ENCODE data around the gene CDHR2. TPM values are rescaled to one million over a fixed set of nuclear protein-coding genes. Genes with fewer than 3 reads are reported as not detected.

The CDHR2 gene
- total and polyA plus RNA-seq, 5 donors: 0.40 to 0.92 (median 0.47) TPM; not detected in 2

DNA sequence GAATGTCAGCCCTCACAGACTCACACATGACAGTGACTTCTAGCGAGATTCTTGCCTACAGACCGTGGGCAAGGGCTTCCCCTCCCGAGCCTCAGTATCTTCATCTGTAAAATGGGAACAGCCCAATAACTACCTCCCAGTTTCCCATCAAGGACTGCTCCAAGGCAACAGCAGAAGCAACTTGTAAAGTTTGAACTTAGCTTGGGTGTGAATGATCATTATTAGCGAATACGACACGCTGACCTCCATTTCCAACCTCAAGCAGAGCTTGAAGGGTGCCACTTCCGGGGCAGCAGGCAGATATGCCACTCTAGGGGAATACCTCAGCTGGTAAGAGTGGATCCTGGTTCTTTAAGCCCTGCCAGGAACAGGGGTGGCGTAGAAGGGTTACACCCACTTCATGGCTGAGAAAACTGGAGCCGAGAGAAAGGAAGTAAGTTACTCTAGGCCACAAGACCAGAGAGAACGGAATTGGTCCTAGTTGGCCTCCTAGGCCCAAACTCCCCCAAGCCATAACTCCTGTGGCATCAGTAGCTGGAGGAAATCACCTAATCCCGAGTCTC is 14.0 kb upstream of the CDHR2 start:
- 45% methylated on average over 11 of the region's 11 CpGs for WGBS
- ATAC-seq: no peak
- Histone ChIP-seq H3K4me3 (ENCODE audit: low read length) (peak overlapping the region; percentile 97), H3K4me1 (ENCODE audit: control insufficient read depth, insufficient read depth, low read length) (peaks cover 20% of the 10 kb centered on the region), H3K27me3 (ENCODE audit: control insufficient read depth, insufficient read depth) (no peaks in the 10 kb centered on the region), H3K9me3 (ENCODE audit: control insufficient read depth, low read length) (no peaks in the 10 kb centered on the region), H3K27ac (ENCODE audit: low read length) (peak overlapping the region; percentile 22)
- intact Hi-C loops (cut with DNase I): loop anchor here in 2 of 4 donors (10.0 kb wide), 2 partner anchors 90 to 120 kb away; partner anchors contain the start of genes FAF2 (in 2 of the 2) and CLTB (in 1 of the 2)
- DNase-seq: no peak

DNA sequence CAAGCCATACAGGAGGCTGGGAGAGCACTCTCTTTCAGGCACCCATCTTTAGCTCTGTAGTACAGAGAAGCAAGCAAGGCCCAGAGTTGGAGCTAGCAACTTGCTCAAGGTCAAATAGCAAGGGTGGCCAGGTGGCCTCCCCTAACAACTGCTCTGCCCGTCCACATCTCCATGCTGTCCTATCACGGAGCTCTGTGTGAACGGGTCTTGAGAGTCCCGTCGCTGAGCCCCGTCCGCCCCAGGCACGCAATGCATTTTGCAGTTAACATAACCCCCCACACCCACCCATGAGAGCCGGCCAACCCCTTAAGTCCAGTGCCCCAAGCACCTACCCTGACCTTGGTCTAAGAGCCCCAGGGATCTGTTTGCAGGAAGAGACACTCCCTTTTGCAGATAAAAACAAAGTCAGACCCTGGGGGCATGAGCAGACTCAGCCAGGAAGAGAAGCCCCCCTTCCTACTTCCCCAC is 13.4 kb upstream of the CDHR2 start:
- no peaks in the 10 kb centered on the region for H3K9me3 ChIP-seq (ENCODE audit: control insufficient read depth, low read length)
- peak overlapping the region; percentile 44 for H3K27ac ChIP-seq (ENCODE audit: low read length)
- intact Hi-C loops (cut with DNase I): loop anchor here in 2 of 4 donors (10.0 kb wide), 2 partner anchors 91 to 121 kb away; partner anchors contain the start of genes FAF2 (in 2 of the 2) and CLTB (in 1 of the 2)
- WGBS: 3% methylated on average over 9 of the region's 9 CpGs
- ATAC-seq: no peak
- H3K27me3 ChIP-seq (ENCODE audit: control insufficient read depth, insufficient read depth): no peaks in the 10 kb centered on the region
- peaks cover 20% of the 10 kb centered on the region for H3K4me1 ChIP-seq (ENCODE audit: control insufficient read depth, insufficient read depth, low read length)
- H3K4me3 ChIP-seq (ENCODE audit: low read length): peak overlapping the region; percentile 97
- peak in 1 of 3 donors; percentile 47 for DNase-seq

DNA sequence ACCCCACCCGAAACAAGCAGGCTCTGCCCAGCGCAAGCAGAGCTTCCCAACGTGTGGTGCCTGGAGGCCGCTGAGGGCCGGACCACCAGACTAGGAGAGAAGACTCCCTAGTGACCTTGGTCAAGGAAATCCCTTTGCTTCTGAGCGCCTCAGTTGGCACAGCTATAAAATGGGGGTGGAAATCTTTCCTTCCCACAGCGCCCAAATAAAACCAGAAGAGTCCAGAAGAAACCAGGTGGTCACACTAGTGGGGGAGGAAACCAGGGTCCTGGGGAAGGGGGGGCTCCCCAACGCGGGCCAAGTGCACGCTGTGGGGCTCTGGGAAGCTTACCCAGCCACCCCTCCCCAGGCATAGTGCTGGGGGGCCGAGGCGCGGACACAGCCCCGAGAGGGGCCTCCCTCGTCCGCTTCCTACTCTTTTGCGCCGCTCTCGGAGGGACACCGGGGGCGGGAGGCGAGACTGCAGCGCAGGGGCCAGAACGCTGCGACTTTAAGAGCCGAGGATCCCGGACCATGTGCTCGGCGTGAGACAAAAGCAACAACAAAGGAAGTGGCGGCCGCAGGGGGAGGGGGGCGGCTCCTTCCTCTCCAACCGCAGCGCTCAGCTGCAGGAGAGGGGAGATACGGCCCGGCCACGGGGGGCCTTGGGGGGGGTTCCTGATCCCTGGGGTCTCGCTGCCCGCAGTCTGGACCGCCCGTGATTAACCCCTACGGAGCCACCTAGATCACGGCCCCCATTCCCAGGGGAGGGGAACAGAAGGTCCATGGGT is 12.8 kb upstream of the CDHR2 start:
- ATAC-seq (peak; percentile 49 to 68), DNase-seq (peak; percentile 84 to 92 (median 92))
- H3K27me3 ChIP-seq (ENCODE audit: control insufficient read depth, insufficient read depth): no peaks in the 10 kb centered on the region
- H3K27ac ChIP-seq (ENCODE audit: low read length): peak overlapping the region; percentile 91
- intact Hi-C loops (cut with DNase I): loop anchor here in 2 of 4 donors (10.0 kb wide), 2 partner anchors 92 to 122 kb away; partner anchors contain the start of genes FAF2 (in 2 of the 2) and CLTB (in 1 of the 2)
- peaks cover 20% of the 10 kb centered on the region for H3K4me1 ChIP-seq (ENCODE audit: control insufficient read depth, insufficient read depth, low read length)
- peak overlapping the region; percentile 97 for H3K4me3 ChIP-seq (ENCODE audit: low read length)
- WGBS: under 1% methylated on average over 43 of the region's 43 CpGs
- H3K9me3 ChIP-seq (ENCODE audit: control insufficient read depth, low read length): no peaks in the 10 kb centered on the region

DNA sequence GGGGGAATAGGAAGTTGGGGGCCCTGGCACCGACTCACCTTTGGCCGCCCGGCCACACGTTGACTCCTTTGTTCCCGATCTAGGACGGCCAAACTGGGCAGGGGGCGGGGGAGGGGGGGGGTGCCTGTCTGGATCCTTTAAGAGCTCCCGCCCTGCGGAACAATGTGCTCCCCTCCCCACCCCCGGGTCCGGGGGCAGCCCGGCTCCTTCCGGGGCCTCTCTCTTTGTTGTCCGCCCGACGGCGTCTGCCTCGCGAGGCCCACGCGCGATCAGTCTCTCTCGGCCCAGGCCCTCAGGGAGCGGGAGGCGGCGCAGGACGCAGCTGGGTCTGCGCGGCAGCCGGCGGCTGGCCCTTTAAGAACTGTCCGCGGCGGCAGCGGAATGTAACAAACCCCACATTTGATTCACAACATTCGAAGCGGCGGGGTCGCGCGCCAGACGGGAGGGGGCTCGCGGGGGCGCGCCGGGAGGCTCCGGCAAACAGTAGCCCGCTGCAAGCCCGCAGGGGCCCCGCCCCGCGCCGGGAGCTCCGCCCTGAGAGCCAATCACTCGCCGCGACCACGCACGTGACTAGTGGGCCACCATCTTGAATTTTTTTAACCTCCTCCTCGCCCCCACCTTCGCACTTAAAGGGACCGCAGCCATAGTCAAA is 12.1 kb upstream of the CDHR2 start, which contains the start of gene RNF44:
Gene RNF44 (minus strand): TSS at position 501 of the 652 bp plus-strand sequence. CDS start 4,930 bp downstream, outside the sequence.
- H3K9me3 ChIP-seq (ENCODE audit: control insufficient read depth, low read length): no peaks in the 10 kb centered on the region
- H3K4me1 ChIP-seq (ENCODE audit: control insufficient read depth, insufficient read depth, low read length): peaks cover 20% of the 10 kb centered on the region
- under 1% methylated on average over 63 of the region's 63 CpGs for WGBS
- peak within 1 kb of the TSS; percentile 97 for H3K27ac ChIP-seq (ENCODE audit: low read length)
- H3K27me3 ChIP-seq (ENCODE audit: control insufficient read depth, insufficient read depth): no peaks in the 10 kb centered on the region
- DNase-seq (peak; percentile 98 to 99 (median 99)), ATAC-seq (peak; percentile 90 to 92)
- H3K4me3 ChIP-seq (ENCODE audit: low read length): peak within 1 kb of the TSS; percentile 97
- intact Hi-C loops (cut with DNase I): loop anchor here in 2 of 4 donors (10.0 kb wide), 2 partner anchors 92 to 122 kb away; partner anchors contain the start of genes FAF2 (in 2 of the 2) and CLTB (in 1 of the 2)

DNA sequence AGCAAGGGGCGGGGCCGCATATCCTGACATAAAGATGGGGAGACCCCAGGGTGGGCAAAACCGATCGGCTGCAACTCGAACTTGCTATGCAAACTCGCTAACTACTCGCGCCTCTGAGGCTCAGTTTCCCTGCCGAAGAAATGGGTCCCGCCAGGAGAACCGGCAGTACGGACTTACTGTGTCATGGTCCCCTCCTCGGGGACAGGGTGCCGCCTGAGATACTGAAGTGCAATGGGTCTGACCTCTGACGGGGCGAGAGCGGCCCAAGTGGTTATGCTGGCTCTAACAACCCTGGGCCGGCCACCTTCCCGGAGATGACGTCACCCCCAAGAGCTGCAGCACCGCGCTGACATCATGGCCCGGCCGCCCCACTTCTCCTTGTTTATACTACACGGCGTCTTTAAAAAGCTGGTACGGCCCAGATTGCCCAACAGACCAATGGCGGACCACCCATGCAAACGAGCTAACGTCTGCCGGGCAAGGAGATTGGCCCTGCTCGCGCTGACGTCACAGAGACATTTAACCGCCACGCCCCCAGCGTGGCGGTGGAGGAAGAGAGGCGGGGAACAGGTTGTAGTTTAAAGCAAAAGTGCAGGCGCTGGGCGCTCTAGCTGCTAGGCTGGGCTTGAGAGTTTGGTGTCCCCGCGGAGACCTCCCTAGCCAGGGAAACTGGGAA is 11.4 kb upstream of the CDHR2 start:
- DNase-seq (peak; percentile 99), ATAC-seq (peak; percentile 92)
- H3K27ac ChIP-seq (ENCODE audit: low read length): peak overlapping the region; percentile 97
- no peaks in the 10 kb centered on the region for H3K27me3 ChIP-seq (ENCODE audit: control insufficient read depth, insufficient read depth)
- peaks cover 20% of the 10 kb centered on the region for H3K4me1 ChIP-seq (ENCODE audit: control insufficient read depth, insufficient read depth, low read length)
- H3K4me3 ChIP-seq (ENCODE audit: low read length): peak overlapping the region; percentile 97
- intact Hi-C loops (cut with DNase I): loop anchor here in 2 of 4 donors (10.0 kb wide), 2 partner anchors 93 to 123 kb away; partner anchors contain the start of genes FAF2 (in 2 of the 2) and CLTB (in 1 of the 2)
- H3K9me3 ChIP-seq (ENCODE audit: control insufficient read depth, low read length): no peaks in the 10 kb centered on the region
- WGBS: under 1% methylated on average over 43 of the region's 43 CpGs

DNA sequence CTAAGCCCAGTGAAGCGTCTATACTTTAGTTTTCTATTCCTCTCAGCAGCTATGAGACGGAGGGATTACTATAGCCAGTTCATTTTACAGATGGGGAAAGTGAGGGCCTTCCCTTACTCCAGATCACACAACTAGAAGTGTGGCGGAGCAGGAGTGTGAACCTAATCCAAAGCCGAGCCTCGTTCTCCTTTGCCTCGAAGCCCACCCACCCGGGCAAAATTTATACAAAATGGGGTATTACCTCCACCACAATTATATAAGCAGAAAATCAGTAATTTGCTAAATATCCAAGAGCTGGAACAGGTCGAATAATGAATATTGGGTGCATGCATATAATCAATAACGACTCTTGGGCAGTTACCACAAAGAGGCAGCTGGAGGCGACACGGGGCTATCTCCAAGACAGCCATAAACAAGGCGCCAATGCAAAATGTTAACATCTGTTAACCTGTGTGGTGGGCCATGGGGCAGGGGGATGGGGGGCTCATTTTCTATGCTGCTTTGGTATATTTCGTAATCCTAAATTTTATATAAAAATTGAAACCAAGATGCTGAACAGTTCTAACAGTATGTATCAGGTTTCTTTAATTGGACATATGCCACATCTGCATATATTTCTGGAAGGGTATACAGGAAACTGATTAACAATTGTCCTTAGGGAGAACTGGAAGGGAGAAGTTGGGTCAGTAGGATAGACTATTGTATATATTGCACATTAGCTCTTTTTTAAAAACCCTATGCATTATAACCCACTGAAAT is 10.7 kb upstream of the CDHR2 start:
- Histone ChIP-seq H3K9me3 (ENCODE audit: control insufficient read depth, low read length) (no peaks in the 10 kb centered on the region), H3K4me1 (ENCODE audit: control insufficient read depth, insufficient read depth, low read length) (peaks cover 18% of the 10 kb centered on the region), H3K4me3 (ENCODE audit: low read length) (peak overlapping the region; percentile 28), H3K27me3 (ENCODE audit: control insufficient read depth, insufficient read depth) (no peaks in the 10 kb centered on the region), H3K27ac (ENCODE audit: low read length) (peak overlapping the region; percentile 75)
- intact Hi-C loops (cut with DNase I): loop anchor here in 2 of 4 donors (10.0 kb wide), 2 partner anchors 94 to 124 kb away; partner anchors contain the start of genes FAF2 (in 2 of the 2) and CLTB (in 1 of the 2)
- DNase-seq (no peak), ATAC-seq (no peak)
- 26% methylated on average over 13 of the region's 13 CpGs for WGBS

DNA sequence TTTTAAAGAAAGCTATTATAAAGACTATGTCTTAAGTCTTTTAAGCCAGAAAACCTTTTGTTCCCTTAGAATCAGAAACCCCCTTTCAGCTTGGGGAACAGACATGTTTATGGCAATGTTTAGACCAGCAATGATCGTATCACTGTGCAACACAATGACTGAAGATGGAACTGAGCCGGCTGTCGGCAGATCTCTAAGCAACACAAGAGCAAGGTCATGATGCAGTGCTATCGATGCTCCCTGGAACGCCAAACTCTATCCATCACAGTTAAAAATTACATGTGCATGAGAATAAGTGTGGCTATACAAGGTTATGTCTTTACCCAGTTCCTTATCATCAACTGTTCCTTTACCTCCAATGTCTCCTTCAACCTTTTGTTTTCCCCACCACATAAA is 10.2 kb upstream of the CDHR2 start:
- ATAC-seq (no peak), DNase-seq (no peak)
- intact Hi-C loops (cut with DNase I): loop anchor here in 2 of 4 donors (10.0 kb wide), 2 partner anchors 94 to 124 kb away; partner anchors contain the start of genes FAF2 (in 2 of the 2) and CLTB (in 1 of the 2)
- peaks cover 13% of the 10 kb centered on the region for H3K4me1 ChIP-seq (ENCODE audit: control insufficient read depth, insufficient read depth, low read length)
- no peaks in the 10 kb centered on the region for H3K27me3 ChIP-seq (ENCODE audit: control insufficient read depth, insufficient read depth)
- 27% methylated on average over 5 of the region's 5 CpGs for WGBS
- no peak overlapping the region for H3K27ac ChIP-seq (ENCODE audit: low read length)
- no peak overlapping the region for H3K4me3 ChIP-seq (ENCODE audit: low read length)
- H3K9me3 ChIP-seq (ENCODE audit: control insufficient read depth, low read length): no peaks in the 10 kb centered on the region

DNA sequence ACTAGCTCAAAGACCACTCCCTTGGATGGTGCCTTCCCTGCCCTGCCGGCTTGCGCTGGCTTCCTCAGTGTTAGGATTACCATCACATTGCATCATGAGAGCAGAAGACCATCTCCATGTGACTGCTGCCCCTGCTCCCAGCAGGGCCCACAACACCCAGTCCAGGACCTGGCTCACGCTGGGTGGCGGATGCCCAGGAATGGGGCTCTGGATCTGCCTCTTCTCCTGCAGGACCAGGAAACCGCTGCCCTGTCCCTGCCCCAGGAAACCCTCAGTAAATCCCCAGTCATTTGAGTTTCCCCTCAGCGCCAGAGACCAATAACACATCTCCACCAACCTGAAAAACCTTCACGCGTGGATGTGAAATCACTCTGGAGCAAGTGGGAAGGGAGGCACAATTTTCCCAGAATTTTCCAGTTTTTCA is 8.7 kb upstream of the CDHR2 start:
- 87% methylated on average over 8 of the region's 8 CpGs for WGBS
- DNase-seq: no peak
- no peaks in the 10 kb centered on the region for H3K9me3 ChIP-seq (ENCODE audit: control insufficient read depth, low read length)
- intact Hi-C loops (cut with DNase I): no loop called here
- no peaks in the 10 kb centered on the region for H3K27me3 ChIP-seq (ENCODE audit: control insufficient read depth, insufficient read depth)
- H3K27ac ChIP-seq (ENCODE audit: low read length): no peak overlapping the region
- no peak overlapping the region for H3K4me3 ChIP-seq (ENCODE audit: low read length)
- H3K4me1 ChIP-seq (ENCODE audit: control insufficient read depth, insufficient read depth, low read length): no peaks in the 10 kb centered on the region
- no peak for ATAC-seq

DNA sequence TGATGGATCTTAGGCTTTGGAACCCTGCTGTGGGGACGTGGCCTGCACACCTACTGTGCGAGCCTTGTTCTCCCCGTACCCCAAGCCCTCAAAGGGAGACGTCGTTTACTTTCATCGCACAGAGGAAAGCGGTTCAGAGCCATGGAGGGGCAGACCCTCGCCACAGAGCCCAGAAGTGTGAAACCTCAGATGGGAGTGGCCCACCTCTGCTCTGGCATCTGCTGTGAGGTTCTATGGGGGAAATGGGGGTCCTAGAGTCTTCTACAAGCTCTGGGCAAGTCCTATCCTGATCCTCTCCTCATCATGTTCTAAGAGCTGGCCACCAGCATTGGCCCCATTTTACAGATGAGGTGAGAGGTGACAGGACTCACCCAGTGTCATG is 8.2 kb upstream of the CDHR2 start:
- ATAC-seq: no peak
- no peak overlapping the region for H3K27ac ChIP-seq (ENCODE audit: low read length)

More for the DNA sequence above, 8.2 kb upstream of the CDHR2 start:
- Histone ChIP-seq H3K4me3 (ENCODE audit: low read length) (no peak overlapping the region), H3K4me1 (ENCODE audit: control insufficient read depth, insufficient read depth, low read length) (no peaks in the 10 kb centered on the region), H3K9me3 (ENCODE audit: control insufficient read depth, low read length) (no peaks in the 10 kb centered on the region), H3K27me3 (ENCODE audit: control insufficient read depth, insufficient read depth) (no peaks in the 10 kb centered on the region)
- DNase-seq: peak in 1 of 3 donors; percentile 22
- intact Hi-C loops (cut with DNase I): no loop called here
- WGBS: 91% methylated on average over 8 of the region's 8 CpGs
